ENCODE results near the gene TMEM63B.
A peak's percentile ranks its signal among the peaks of the same experiment; 100 is the strongest.
"Not testable (repeated sequence)": the region's sequence is repeated elsewhere in the genome, so short reads cannot be mapped to it uniquely, and the experiment has no call there.

The TMEM63B gene

GRCh38 chr6:44094403-44095242 lies 32.7 kb upstream of the TMEM63B start:
- no peak for DNase-seq

GRCh38 chr6:44095243-44095623 lies 32.1 kb upstream of the TMEM63B start:
- not testable (repeated sequence) for DNase-seq

GRCh38 chr6:44096612-44097011 lies 30.7 kb upstream of the TMEM63B start:
- peak; percentile 81 to 83 for DNase-seq

GRCh38 chr6:44097782-44098317 lies 29.5 kb upstream of the TMEM63B start:
- no peak for DNase-seq

- no peak for DNase-seq
These were observed 28.2 kb upstream of the TMEM63B start for GRCh38 chr6:44099192-44099591.

- DNase-seq, result peak in 1 of 2 experiments; percentile 38
These were observed 27.2 kb upstream of the TMEM63B start for GRCh38 chr6:44100088-44100550.

- no peak for DNase-seq
These were observed 25.5 kb upstream of the TMEM63B start for GRCh38 chr6:44101832-44102231.

GRCh38 chr6:44102527-44102926 lies 24.8 kb upstream of the TMEM63B start:
- DNase-seq, result no peak

- DNase-seq, result no peak
These were observed 22.8 kb upstream of the TMEM63B start for GRCh38 chr6:44104481-44105021.

GRCh38 chr6:44105146-44105545 lies 22.2 kb upstream of the TMEM63B start:
- no peak for DNase-seq

GRCh38 chr6:44105993-44106740 lies 21.2 kb upstream of the TMEM63B start:
- DNase-seq, result no peak

GRCh38 chr6:44107017-44107416 lies 20.3 kb upstream of the TMEM63B start:
- no peak for DNase-seq

- DNase-seq, result no peak
These were observed 18.9 kb upstream of the TMEM63B start for GRCh38 chr6:44108471-44108870.

- DNase-seq, result no peak
These were observed 18.1 kb upstream of the TMEM63B start for GRCh38 chr6:44109212-44109611.

GRCh38 chr6:44110005-44110676 lies 17.2 kb upstream of the TMEM63B start:
- DNase-seq, result no peak

GRCh38 chr6:44110966-44111365 lies 16.4 kb upstream of the TMEM63B start:
- no peak for DNase-seq

GRCh38 chr6:44111434-44112417 lies 15.6 kb upstream of the TMEM63B start:
- no peak for DNase-seq

GRCh38 chr6:44113414-44113813 lies 13.9 kb upstream of the TMEM63B start:
- DNase-seq, result no peak

GRCh38 chr6:44115866-44116265 lies 11.5 kb upstream of the TMEM63B start:
- no peak for DNase-seq

GRCh38 chr6:44116641-44117382 lies 10.5 kb upstream of the TMEM63B start:
- no peak for DNase-seq
